Skeletal muscle tissue (tissue), 4 donors: ENCODE data around the gene TSSC4. TPM values are rescaled to one million over a fixed set of nuclear protein-coding genes. Genes with fewer than 3 reads are reported as not detected.

Experiments
- H3K27ac ChIP-seq: one replicate; pipeline ENCODE4 v1.7.0; 2013; ENCODE audit warnings: mild to moderate bottlenecking, low read depth, low read length, inconsistent platforms
- H3K27me3 ChIP-seq, 3 donors: one replicate each; pipeline ENCODE4 v1.7.0; 2013; ENCODE audit warnings: low read length in 3 of 3; ENCODE audit not compliant: control insufficient read depth in 3 of 3, insufficient read depth in 3 of 3
- H3K36me3 ChIP-seq, 3 donors: one replicate each; pipeline ENCODE4 v1.7.0; 2013; ENCODE audit warnings: low read length in 3 of 3; ENCODE audit not compliant: control insufficient read depth in 3 of 3, insufficient read depth in 3 of 3
- H3K4me1 ChIP-seq, 3 donors: one replicate each; pipeline ENCODE4 v1.7.0; 2013; ENCODE audit warnings: low read length in 3 of 3, mild to moderate bottlenecking in 3 of 3; ENCODE audit not compliant: control insufficient read depth in 3 of 3, insufficient read depth in 3 of 3
- H3K4me3 ChIP-seq, 3 donors: one replicate each; pipeline ENCODE4 v1.7.0; 2013; ENCODE audit warnings: low read length in 3 of 3
- H3K9ac ChIP-seq, 3 donors: one replicate each; pipeline ENCODE4 v1.7.0; 2013; ENCODE audit warnings: low read length in 3 of 3, mild to moderate bottlenecking in 3 of 3, moderate library complexity in 2 of 3, low read depth in 1 of 3
- H3K9me3 ChIP-seq, 3 donors: one replicate each; pipeline ENCODE4 v1.7.0; 2013; ENCODE audit warnings: low read length in 3 of 3; ENCODE audit not compliant: control insufficient read depth in 3 of 3
- total RNA-seq: library from RNA; depleted of rRNA; stranded (reverse); fragments of >200 nt; gene quantifications from one replicate; pipeline ENCODE4 v1.2.3, GENCODE V29; 2014
- donor health status: Osteomylitis.

TSSC4 gene
- total RNA-seq, 1 donor from 2014 or later, result 23.5 TPM

GRCh38 chr11:2433106-2433925 lies 32.8 kb downstream of the TSSC4 start:
- Histone ChIP-seq H3K36me3 (no peaks in the 10 kb centered on the region), H3K4me3 (no peak overlapping the region), H3K9me3 (no peaks in the 10 kb centered on the region), H3K27me3 (peaks cover 6 to 44% (median 36%) of the 10 kb centered on the region in 3 donors), H3K27ac (no peak overlapping the region), H3K9ac (no peak overlapping the region), H3K4me1 (no peaks in the 10 kb centered on the region)

DNA sequence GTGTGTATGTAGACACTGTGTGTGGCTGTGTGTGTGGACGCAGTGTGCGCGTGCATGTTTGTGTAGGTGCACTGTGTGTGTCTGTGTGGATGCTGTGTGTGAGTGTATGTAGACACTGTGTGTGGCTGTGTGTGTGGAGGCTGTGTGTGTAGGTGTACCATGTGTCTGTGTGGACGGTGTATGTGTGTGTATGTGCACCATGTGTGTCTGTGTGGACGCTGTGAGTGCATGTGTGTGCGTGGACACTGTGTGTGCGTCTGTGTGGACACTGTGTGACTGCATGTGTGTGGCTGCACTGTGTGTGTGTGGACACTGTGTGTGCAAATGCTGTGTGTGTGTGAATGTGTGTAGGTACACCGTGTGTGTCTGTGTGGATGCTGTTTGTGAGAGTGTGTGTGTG lies 33.5 kb downstream of the TSSC4 start:
- H3K36me3 ChIP-seq, result no peaks in the 10 kb centered on the region
- H3K9ac ChIP-seq, result no peak overlapping the region
- H3K4me1 ChIP-seq, result no peaks in the 10 kb centered on the region
- H3K27me3 ChIP-seq, result peaks cover 6 to 44% (median 36%) of the 10 kb centered on the region in 3 donors
- H3K9me3 ChIP-seq, result no peaks in the 10 kb centered on the region
- peak overlapping the region in 1 of 3 donors; percentile 13 for H3K4me3 ChIP-seq
- H3K27ac ChIP-seq, result no peak overlapping the region

GRCh38 chr11:2434506-2435255 lies 34.1 kb downstream of the TSSC4 start:
- H3K27me3 ChIP-seq, result peaks cover 6 to 44% (median 36%) of the 10 kb centered on the region in 3 donors
- no peaks in the 10 kb centered on the region for H3K4me1 ChIP-seq
- no peak overlapping the region for H3K4me3 ChIP-seq
- no peaks in the 10 kb centered on the region for H3K36me3 ChIP-seq
- no peak overlapping the region for H3K9ac ChIP-seq
- H3K27ac ChIP-seq, result no peak overlapping the region
- no peaks in the 10 kb centered on the region for H3K9me3 ChIP-seq

- H3K27ac ChIP-seq, result no peak overlapping the region
- H3K9ac ChIP-seq, result no peak overlapping the region
- H3K27me3 ChIP-seq, result peaks cover 6 to 44% (median 40%) of the 10 kb centered on the region in 3 donors
- no peak overlapping the region for H3K4me3 ChIP-seq
- no peaks in the 10 kb centered on the region for H3K9me3 ChIP-seq
- no peaks in the 10 kb centered on the region for H3K4me1 ChIP-seq
- H3K36me3 ChIP-seq, result no peaks in the 10 kb centered on the region
Measured at GRCh38 chr11:2435288-2436012, 34.9 kb downstream of the TSSC4 start.

GRCh38 chr11:2436013-2436520 lies 35.5 kb downstream of the TSSC4 start:
- H3K4me1 ChIP-seq, result no peaks in the 10 kb centered on the region
- H3K9me3 ChIP-seq, result no peaks in the 10 kb centered on the region
- no peaks in the 10 kb centered on the region for H3K36me3 ChIP-seq
- no peak overlapping the region for H3K9ac ChIP-seq
- H3K4me3 ChIP-seq, result no peak overlapping the region
- H3K27me3 ChIP-seq, result peaks cover 10 to 44% (median 43%) of the 10 kb centered on the region in 3 donors
- H3K27ac ChIP-seq, result no peak overlapping the region

- Histone ChIP-seq H3K4me1 (no peaks in the 10 kb centered on the region), H3K9me3 (no peaks in the 10 kb centered on the region)
Measured at GRCh38 chr11:2436521-2437031, 36.0 kb downstream of the TSSC4 start.

DNA sequence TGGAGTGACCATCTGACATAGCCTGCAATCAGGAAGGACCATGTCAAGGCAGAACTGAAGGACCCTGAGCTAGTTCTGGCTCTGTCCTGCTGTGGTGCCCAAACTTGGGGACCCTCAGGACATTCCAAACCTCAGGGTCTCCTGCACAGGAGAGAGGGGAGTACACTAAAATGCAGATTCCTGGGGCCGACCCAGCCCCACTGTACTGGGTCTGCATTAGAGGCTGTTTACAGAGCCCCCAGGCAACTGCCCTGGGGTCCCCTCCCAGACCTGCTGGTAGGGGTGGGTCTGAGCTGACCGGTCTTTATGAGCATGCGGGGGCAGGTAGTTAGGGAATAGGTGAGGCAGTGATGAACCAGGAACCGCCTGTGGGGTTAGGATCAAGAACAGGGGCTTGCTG lies 37.0 kb downstream of the TSSC4 start:
- Histone ChIP-seq H3K9me3 (peaks cover 0 to under 1% (median 0%) of the 10 kb centered on the region in 3 donors), H3K36me3 (no peaks in the 10 kb centered on the region)

More at GRCh38 chr11:2436521-2437031, 36.0 kb downstream of the TSSC4 start:
- Histone ChIP-seq H3K27ac (no peak overlapping the region), H3K4me3 (no peak overlapping the region), H3K36me3 (no peaks in the 10 kb centered on the region), H3K27me3 (peaks cover 11 to 43% (median 40%) of the 10 kb centered on the region in 3 donors), H3K9ac (no peak overlapping the region)

DNA sequence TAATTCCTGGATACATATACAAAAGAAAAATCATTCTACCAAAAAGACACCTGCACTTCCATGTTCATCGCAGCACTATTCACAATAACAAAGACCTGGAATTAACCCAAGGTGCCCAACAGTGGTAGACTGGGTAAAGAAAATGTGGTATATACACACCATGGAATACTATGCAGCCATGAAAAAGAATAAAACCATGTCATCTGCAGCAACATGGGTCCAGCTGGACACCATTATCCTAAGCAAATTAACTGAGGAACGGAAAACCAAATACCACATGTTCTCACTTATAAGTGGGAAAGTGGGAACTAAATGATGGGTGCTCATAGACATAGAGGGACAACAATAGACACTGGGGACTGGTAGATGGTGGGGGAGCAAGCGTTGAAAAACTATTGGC lies 39.3 kb downstream of the TSSC4 start:
- Histone ChIP-seq H3K27ac (no peak overlapping the region), H3K4me1 (no peaks in the 10 kb centered on the region), H3K4me3 (no peak overlapping the region), H3K9me3 (peaks cover 0 to 4% (median 2%) of the 10 kb centered on the region in 3 donors), H3K27me3 (peaks cover 25 to 39% (median 37%) of the 10 kb centered on the region in 3 donors), H3K9ac (no peak overlapping the region), H3K36me3 (no peaks in the 10 kb centered on the region)

More for the DNA sequence above, 37.0 kb downstream of the TSSC4 start:
- Histone ChIP-seq H3K4me3 (no peak overlapping the region), H3K4me1 (no peaks in the 10 kb centered on the region), H3K27me3 (peaks cover 11 to 37% (median 37%) of the 10 kb centered on the region in 3 donors), H3K27ac (no peak overlapping the region), H3K9ac (no peak overlapping the region)

DNA sequence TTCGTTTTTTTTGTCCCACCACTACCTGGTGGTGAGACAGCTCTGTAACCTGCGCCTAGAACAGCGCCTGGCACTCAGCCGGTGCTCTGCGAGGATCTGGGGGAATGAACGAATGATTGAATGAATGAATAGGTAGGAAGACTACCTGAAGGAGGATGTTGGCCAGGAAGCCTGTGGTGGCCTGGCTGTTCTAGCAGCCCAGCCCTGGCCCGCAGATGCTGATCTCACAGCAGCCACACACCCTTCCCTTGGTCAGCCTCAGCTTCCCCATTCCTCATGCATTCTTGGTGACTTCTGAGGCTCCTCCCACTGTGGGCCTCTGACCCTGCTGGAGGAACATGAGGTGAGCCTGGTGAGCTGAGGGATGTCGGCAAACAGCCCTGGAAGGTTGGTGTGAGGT lies 40.1 kb downstream of the TSSC4 start:
- Histone ChIP-seq H3K9ac (no peak overlapping the region), H3K4me1 (no peaks in the 10 kb centered on the region), H3K9me3 (peaks cover 0 to 4% (median 2%) of the 10 kb centered on the region in 3 donors), H3K4me3 (no peak overlapping the region), H3K27ac (no peak overlapping the region), H3K36me3 (no peaks in the 10 kb centered on the region), H3K27me3 (peaks cover 23 to 42% (median 36%) of the 10 kb centered on the region in 3 donors)
